Pancreas (tissue), 10 donors: ENCODE measurements around the gene PHTF2. TPM values are rescaled to one million over a fixed set of nuclear protein-coding genes. Genes with fewer than 3 reads are reported as not detected.
"Not testable (repeated sequence)": the region's sequence is repeated elsewhere in the genome, so short reads cannot be mapped to it uniquely, and the experiment has no call there.

Experiments
- ATAC-seq, 4 donors: fragments of 200-7000 bp; cut with Tn5 transposase; one replicate each; pipeline versions ENCODE4 v1.8.0 to v1.9.1; 2020; ENCODE audit warnings: mild to moderate bottlenecking in 4 of 4, moderate library complexity in 4 of 4
- DNase-seq, 6 donors: peaks; one replicate each; pipeline ENCODE4 v3.0.0-alpha.2; 2020
- FAIRE-seq: peaks from 2 replicates; lab custom pipeline; 2012; peaks lifted over from hg19 to GRCh38; lab: Jason Lieb, UNC
- H3K27ac ChIP-seq, 4 donors: fragments of 200-600 bp; sonication (generic); 1 replicate in 3 of 4; 2 replicates in 1 of 4; pipeline versions ENCODE4 v1.5.0 to v1.8.0; 2020
- H3K27me3 ChIP-seq, 4 donors: fragments of 200-600 bp; one replicate each; pipeline ENCODE4 v1.8.0; 2021
- H3K36me3 ChIP-seq, 3 donors: fragments of 200-600 bp; sonication (generic) in 1 of 3; one replicate each; pipeline versions ENCODE4 v1.5.0 to v1.8.0; 2020 to 2021
- H3K4me1 ChIP-seq, 3 donors: fragments of 200-600 bp; one replicate each; pipeline ENCODE4 v1.8.0; 2021
- H3K4me3 ChIP-seq, 4 donors: fragments of 200-600 bp; sonication (generic) in 2 of 4; one replicate each; pipeline versions ENCODE4 v1.5.0 to v1.8.0; 2020 to 2021
- H3K9me3 ChIP-seq, 4 donors: fragments of 200-600 bp; one replicate each; pipeline ENCODE4 v1.8.0; 2021
- whole genome bisulfite sequencing, 2 donors: extraction: QIAGEN DNeasy Blood & Tissue Kit; methylation state at CpG; one replicate each; pipeline ENCODE4 v1.1.7; 2013; 5-methylcytosine and 5-hydroxymethylcytosine counted together
- intact Hi-C, 3 donors: fragments of 100-400 bp; cut with DNase I; formaldehyde crosslinking; loops; one replicate each; pipeline versions ENCODE4 v1.11.1 to v1.14.2; 2022
- polyA plus RNA-seq, 2 donors: library from polyadenylated mRNA; stranded (reverse); fragments of 200-250 nt; gene quantifications; one replicate each; pipeline ENCODE4 v1.2.3, GENCODE V29; 2013
- total RNA-seq, 6 donors: library from RNA; stranded (reverse); fragmentation: NEBNext Ultra II Directional in 4 of 6; extraction: Animal tissue kit (Norgen Biotek cat#: 25700) in 4 of 6; gene quantifications; one replicate each; pipeline versions ENCODE4 v1.2.1 to v1.2.4, GENCODE V29; 2021 to 2023
- TF ChIP-seq, protein P1 (sequence below), 4 donors: fragments of 200-600 bp; sonication (generic) in 3 of 4; IDR thresholded peaks; one replicate each; pipeline versions ENCODE4 v1.5.0 to v1.8.0; 2021; ENCODE audit warnings: antibody characterized with exemption in 4 of 4
- donor health status: healthy with polysubstance abuse.
- donor health status: DM: no; HTN: no; CAD: no; lungs with moderate emphysema.
- donor health status: DM: no; HTN: no; CAD: no.
- donor health status: control.
- donor health status: control.
- donor health status: Bipolar disorder and iron deficiency.
- donor health status: DM: yes; HTN: yes; CAD: no.
- donor health status: DM: no; HTN: no; CAD: no.
- donor health status: DM: no; HTN: no; CAD: no.
- donor health status: DM: yes; HTN: yes; CAD: no.

Gene PHTF2
- total and polyA plus RNA-seq, 8 donors: 3.3 to 8.8 (median 5.1) TPM

DNA sequence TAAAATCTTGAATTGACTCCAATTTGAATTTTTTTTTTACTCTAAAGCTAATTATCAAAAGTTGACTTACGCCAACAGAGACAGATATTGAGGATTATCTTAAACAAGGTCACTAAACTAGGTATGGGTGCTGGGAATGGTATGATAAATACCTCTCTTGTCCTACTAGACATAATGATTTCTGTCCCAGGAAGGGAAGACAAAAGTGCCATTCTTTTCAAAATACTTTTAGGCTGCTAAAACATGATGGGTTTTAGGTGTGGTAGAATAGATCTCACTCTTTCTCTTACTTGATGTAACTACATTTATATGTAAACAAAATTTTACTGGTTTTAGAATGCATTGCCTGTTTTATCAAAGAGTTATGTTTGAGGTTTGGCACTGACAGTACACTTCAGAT is 15.5 kb upstream of the PHTF2 start:
- TF ChIP-seq, protein P1, sequence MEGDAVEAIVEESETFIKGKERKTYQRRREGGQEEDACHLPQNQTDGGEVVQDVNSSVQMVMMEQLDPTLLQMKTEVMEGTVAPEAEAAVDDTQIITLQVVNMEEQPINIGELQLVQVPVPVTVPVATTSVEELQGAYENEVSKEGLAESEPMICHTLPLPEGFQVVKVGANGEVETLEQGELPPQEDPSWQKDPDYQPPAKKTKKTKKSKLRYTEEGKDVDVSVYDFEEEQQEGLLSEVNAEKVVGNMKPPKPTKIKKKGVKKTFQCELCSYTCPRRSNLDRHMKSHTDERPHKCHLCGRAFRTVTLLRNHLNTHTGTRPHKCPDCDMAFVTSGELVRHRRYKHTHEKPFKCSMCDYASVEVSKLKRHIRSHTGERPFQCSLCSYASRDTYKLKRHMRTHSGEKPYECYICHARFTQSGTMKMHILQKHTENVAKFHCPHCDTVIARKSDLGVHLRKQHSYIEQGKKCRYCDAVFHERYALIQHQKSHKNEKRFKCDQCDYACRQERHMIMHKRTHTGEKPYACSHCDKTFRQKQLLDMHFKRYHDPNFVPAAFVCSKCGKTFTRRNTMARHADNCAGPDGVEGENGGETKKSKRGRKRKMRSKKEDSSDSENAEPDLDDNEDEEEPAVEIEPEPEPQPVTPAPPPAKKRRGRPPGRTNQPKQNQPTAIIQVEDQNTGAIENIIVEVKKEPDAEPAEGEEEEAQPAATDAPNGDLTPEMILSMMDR (IDR thresholded peaks at IDR 0.05): no peak
- FAIRE-seq: no peak
- Histone ChIP-seq H3K27ac (no peak overlapping the region), H3K4me1 (peaks cover 2 to 15% (median 14%) of the 10 kb centered on the region in 3 donors), H3K4me3 (no peak overlapping the region), H3K27me3 (no peaks in the 10 kb centered on the region), H3K9me3 (no peaks in the 10 kb centered on the region), H3K36me3 (peaks cover 5 to 14% (median 6%) of the 10 kb centered on the region in 3 donors)
- no peak for ATAC-seq
- intact Hi-C loops: no loop called here
- DNase-seq: no peak
- 26 to 28% methylated on average over 1 of the region's 1 CpG for WGBS, 2 donors

DNA sequence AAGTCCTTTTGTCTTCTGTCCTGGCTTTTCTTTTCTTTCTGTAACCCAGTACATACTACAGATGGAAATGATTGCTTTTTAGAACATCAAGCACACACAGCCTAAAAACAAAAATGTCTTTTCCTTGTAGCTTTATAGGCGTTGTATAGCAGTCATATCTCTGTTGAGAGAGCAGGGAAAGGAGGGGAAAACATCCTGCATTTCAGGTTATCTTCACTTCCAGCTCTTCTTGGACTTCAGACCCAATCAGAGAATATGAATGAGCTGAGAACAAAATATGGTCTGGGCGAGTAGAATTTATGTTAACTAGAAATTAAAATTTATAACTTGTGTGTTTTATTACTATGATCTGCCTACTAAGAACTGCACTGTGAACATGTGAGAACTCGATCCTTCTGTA is 15.0 kb upstream of the PHTF2 start:
- WGBS, 2 donors: 78 to 82% methylated on average over 3 of the region's 3 CpGs
- Histone ChIP-seq H3K4me3 (no peak overlapping the region), H3K9me3 (no peaks in the 10 kb centered on the region), H3K4me1 (peaks cover 2 to 15% (median 14%) of the 10 kb centered on the region in 3 donors), H3K27me3 (no peaks in the 10 kb centered on the region), H3K27ac (no peak overlapping the region), H3K36me3 (peaks cover 5 to 13% (median 6%) of the 10 kb centered on the region in 3 donors)
- intact Hi-C loops: no loop called here
- peak; percentile 85 for FAIRE-seq
- ATAC-seq: no peak
- no peak for DNase-seq
- TF ChIP-seq, protein P1 (IDR thresholded peaks at IDR 0.05): no peak

DNA sequence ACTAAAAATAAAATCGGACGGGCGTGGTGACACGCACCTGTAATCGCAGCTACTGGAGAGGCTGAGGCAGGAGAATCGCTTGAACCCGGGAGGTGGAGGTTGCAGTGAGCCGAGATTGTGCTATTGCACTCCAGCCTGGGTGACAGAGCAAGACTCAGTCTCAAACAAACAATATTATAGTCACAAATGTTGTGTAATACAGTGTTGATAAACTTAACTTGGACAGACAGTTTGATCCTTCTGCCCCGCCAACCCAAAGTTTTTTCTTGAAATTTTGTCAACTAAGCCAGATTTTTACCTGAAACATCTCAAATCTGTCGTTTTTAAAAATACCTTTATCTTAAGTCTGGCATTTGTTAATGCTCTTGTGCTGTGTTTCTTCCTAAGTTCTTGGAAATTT is 14.1 kb upstream of the PHTF2 start:
- H3K27me3 ChIP-seq, H3K27ac ChIP-seq: not testable (repeated sequence)

DNA sequence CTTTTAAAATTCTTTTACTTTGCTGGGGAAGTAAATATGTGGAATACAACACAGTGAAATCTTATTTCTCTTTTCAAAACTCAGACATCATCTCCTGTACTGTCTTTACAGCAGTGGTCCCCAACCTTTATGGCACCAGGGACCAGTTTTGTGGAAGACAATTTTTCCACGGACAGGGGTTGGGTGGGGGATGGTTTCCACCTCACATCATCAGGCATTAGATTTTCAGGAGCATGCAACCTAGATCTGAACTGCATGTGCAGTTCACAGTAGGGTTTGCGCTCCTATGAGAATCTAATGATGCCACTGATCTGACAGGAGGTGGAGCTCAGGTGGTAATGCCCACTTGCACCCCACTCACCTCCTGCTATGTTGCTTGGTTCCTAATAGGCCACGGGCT is 12.6 kb upstream of the PHTF2 start:
- DNase-seq (no peak), ATAC-seq (no peak), FAIRE-seq (no peak)
- Histone ChIP-seq H3K36me3 (peaks cover 0 to 2% (median 1%) of the 10 kb centered on the region in 3 donors), H3K27ac (no peak overlapping the region), H3K4me3 (no peak overlapping the region), H3K27me3 (no peaks in the 10 kb centered on the region), H3K4me1 (peaks cover 3 to 17% (median 16%) of the 10 kb centered on the region in 3 donors), H3K9me3 (no peaks in the 10 kb centered on the region)
- TF ChIP-seq, protein P1 (IDR thresholded peaks at IDR 0.05): no peak
- WGBS, 2 donors: 92 to 97% methylated on average over 3 of the region's 3 CpGs
- intact Hi-C loops: no loop called here

More for the DNA sequence above, 14.1 kb upstream of the PHTF2 start:
- H3K4me3 ChIP-seq, H3K36me3 ChIP-seq, FAIRE-seq, intact Hi-C loops, DNase-seq, ATAC-seq, H3K9me3 ChIP-seq: not testable (repeated sequence)
- peaks cover 2 to 15% (median 14%) of the 10 kb centered on the region in 3 donors for H3K4me1 ChIP-seq
- WGBS, 2 donors: 93 to 95% methylated on average over 10 of the region's 10 CpGs

DNA sequence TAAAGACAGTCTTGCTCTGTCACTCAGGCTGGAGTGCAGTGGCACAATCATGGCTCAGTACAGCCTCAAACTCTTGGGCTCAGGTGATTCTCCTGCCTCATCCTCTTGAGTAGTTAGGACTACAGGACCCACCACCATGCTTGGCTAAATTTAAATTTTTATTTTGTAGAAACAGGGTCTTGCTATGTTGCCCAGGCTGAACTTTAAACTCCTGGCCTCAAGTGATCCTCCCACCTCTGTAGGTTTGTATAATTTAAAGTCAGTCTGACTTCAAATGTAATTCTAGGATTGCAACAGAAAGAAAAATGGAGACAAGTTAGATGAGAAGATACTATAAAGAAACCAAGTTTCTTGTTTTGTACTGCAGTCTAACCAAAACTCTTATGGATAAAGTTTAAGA is 11.8 kb upstream of the PHTF2 start:
- DNase-seq: no peak
- no peak overlapping the region for H3K27ac ChIP-seq
- FAIRE-seq: no peak
- peaks cover 0 to 2% (median 0%) of the 10 kb centered on the region in 3 donors for H3K36me3 ChIP-seq
- H3K4me3 ChIP-seq: no peak overlapping the region
- intact Hi-C loops: no loop called here
- TF ChIP-seq, protein P1 (IDR thresholded peaks at IDR 0.05): no peak
- H3K4me1 ChIP-seq: peaks cover 10 to 23% (median 18%) of the 10 kb centered on the region in 3 donors
- no peaks in the 10 kb centered on the region for H3K9me3 ChIP-seq
- H3K27me3 ChIP-seq: no peaks in the 10 kb centered on the region
- ATAC-seq: no peak
